ENCODE measurements around the gene LRIG1. TPM values are rescaled to one million over a fixed set of nuclear protein-coding genes. Genes with fewer than 3 reads are reported as not detected.

The LRIG1 gene
- total and polyA plus RNA-seq, 5 donors from 2014 or later = 46.7 to 81.3 (median 67.3) TPM

GRCh38 chr3:66536791-66537190 is 36.0 kb upstream of the LRIG1 start:
- Histone ChIP-seq H3K27ac (ENCODE audit: insufficient read depth, low read length, poor library complexity, severe bottlenecking) (no peak overlapping the region), H3K27me3 (ENCODE audit: control insufficient read depth, insufficient read depth, low read length) (no peaks in the 10 kb centered on the region), H3K4me1 (ENCODE audit: control insufficient read depth, insufficient read depth, low read length, poor library complexity, severe bottlenecking) (no peaks in the 10 kb centered on the region), H3K36me3 (ENCODE audit: control insufficient read depth, insufficient read depth, low read length) (no peaks in the 10 kb centered on the region), H3K4me3 (ENCODE audit: low read depth, low read length) (no peak overlapping the region), H3K9me3 (ENCODE audit: control insufficient read depth in 2 of 2, low read length in 2 of 2) (no peaks in the 10 kb centered on the region)
- Mint-ChIP-seq H3K27ac (no peak overlapping the region), H3K4me3 (no peak overlapping the region), H3K27me3 (no peaks in the 10 kb centered on the region), H3K9me3 (peaks cover 0 to 2% (median 0%) of the 10 kb centered on the region in 7 donors), H3K36me3 (no peaks in the 10 kb centered on the region), H3K4me1 (no peaks in the 10 kb centered on the region)
- no peak for ATAC-seq (ENCODE audit: low read depth in 2 of 2)
- DNase-seq = no peak

GRCh38 chr3:66534304-66534845 is 33.6 kb upstream of the LRIG1 start:
- no peaks in the 10 kb centered on the region for H3K27me3 Mint-ChIP-seq
- Histone ChIP-seq H3K4me3 (ENCODE audit: low read depth, low read length) (no peak overlapping the region), H3K9me3 (ENCODE audit: control insufficient read depth in 2 of 2, low read length in 2 of 2) (no peaks in the 10 kb centered on the region), H3K27ac (ENCODE audit: insufficient read depth, low read length, poor library complexity, severe bottlenecking) (no peak overlapping the region), H3K36me3 (ENCODE audit: control insufficient read depth, insufficient read depth, low read length) (no peaks in the 10 kb centered on the region), H3K27me3 (ENCODE audit: control insufficient read depth, insufficient read depth, low read length) (no peaks in the 10 kb centered on the region), H3K4me1 (ENCODE audit: control insufficient read depth, insufficient read depth, low read length, poor library complexity, severe bottlenecking) (no peaks in the 10 kb centered on the region)
- H3K27ac Mint-ChIP-seq = no peak overlapping the region
- peaks cover 0 to 4% (median 0%) of the 10 kb centered on the region in 4 donors for H3K4me1 Mint-ChIP-seq
- ATAC-seq (ENCODE audit: low read depth in 2 of 2) = no peak
- no peak overlapping the region for H3K4me3 Mint-ChIP-seq
- peaks cover 0 to 2% (median 0%) of the 10 kb centered on the region in 7 donors for H3K9me3 Mint-ChIP-seq
- H3K36me3 Mint-ChIP-seq = no peaks in the 10 kb centered on the region
- no peak for DNase-seq

GRCh38 chr3:66532613-66533012 is 31.8 kb upstream of the LRIG1 start:
- DNase-seq (no peak), ATAC-seq (ENCODE audit: low read depth in 2 of 2) (no peak)
- Histone ChIP-seq H3K27me3 (ENCODE audit: control insufficient read depth, insufficient read depth, low read length) (no peaks in the 10 kb centered on the region), H3K9me3 (ENCODE audit: control insufficient read depth in 2 of 2, low read length in 2 of 2) (no peaks in the 10 kb centered on the region), H3K27ac (ENCODE audit: insufficient read depth, low read length, poor library complexity, severe bottlenecking) (no peak overlapping the region), H3K4me1 (ENCODE audit: control insufficient read depth, insufficient read depth, low read length, poor library complexity, severe bottlenecking) (no peaks in the 10 kb centered on the region), H3K36me3 (ENCODE audit: control insufficient read depth, insufficient read depth, low read length) (no peaks in the 10 kb centered on the region), H3K4me3 (ENCODE audit: low read depth, low read length) (no peak overlapping the region)
- Mint-ChIP-seq H3K36me3 (no peaks in the 10 kb centered on the region), H3K4me1 (peaks cover 0 to 4% (median 0%) of the 10 kb centered on the region in 4 donors), H3K27ac (no peak overlapping the region), H3K9me3 (no peaks in the 10 kb centered on the region), H3K4me3 (no peak overlapping the region), H3K27me3 (no peaks in the 10 kb centered on the region)

- DNase-seq (no peak), ATAC-seq (ENCODE audit: low read depth in 2 of 2) (no peak)
- Mint-ChIP-seq H3K36me3 (no peaks in the 10 kb centered on the region), H3K27ac (no peak overlapping the region), H3K4me1 (peaks cover 0 to 4% (median 0%) of the 10 kb centered on the region in 4 donors), H3K4me3 (no peak overlapping the region), H3K9me3 (no peaks in the 10 kb centered on the region), H3K27me3 (no peaks in the 10 kb centered on the region)
- Histone ChIP-seq H3K4me1 (ENCODE audit: control insufficient read depth, insufficient read depth, low read length, poor library complexity, severe bottlenecking) (no peaks in the 10 kb centered on the region), H3K27me3 (ENCODE audit: control insufficient read depth, insufficient read depth, low read length) (no peaks in the 10 kb centered on the region), H3K36me3 (ENCODE audit: control insufficient read depth, insufficient read depth, low read length) (no peaks in the 10 kb centered on the region), H3K27ac (ENCODE audit: insufficient read depth, low read length, poor library complexity, severe bottlenecking) (no peak overlapping the region), H3K9me3 (ENCODE audit: control insufficient read depth in 2 of 2, low read length in 2 of 2) (no peaks in the 10 kb centered on the region), H3K4me3 (ENCODE audit: low read depth, low read length) (no peak overlapping the region)
These were observed 31.4 kb upstream of the LRIG1 start for GRCh38 chr3:66532160-66532587.

GRCh38 chr3:66531256-66531655 is 30.4 kb upstream of the LRIG1 start:
- no peaks in the 10 kb centered on the region for H3K36me3 ChIP-seq (ENCODE audit: control insufficient read depth, insufficient read depth, low read length)
- H3K4me3 Mint-ChIP-seq = no peak overlapping the region
- no peak overlapping the region for H3K27ac Mint-ChIP-seq

GRCh38 chr3:66527246-66527645 is 26.4 kb upstream of the LRIG1 start:
- Histone ChIP-seq H3K27ac (ENCODE audit: insufficient read depth, low read length, poor library complexity, severe bottlenecking) (no peak overlapping the region), H3K27me3 (ENCODE audit: control insufficient read depth, insufficient read depth, low read length) (no peaks in the 10 kb centered on the region), H3K36me3 (ENCODE audit: control insufficient read depth, insufficient read depth, low read length) (no peaks in the 10 kb centered on the region), H3K4me1 (ENCODE audit: control insufficient read depth, insufficient read depth, low read length, poor library complexity, severe bottlenecking) (no peaks in the 10 kb centered on the region), H3K9me3 (ENCODE audit: control insufficient read depth in 2 of 2, low read length in 2 of 2) (no peaks in the 10 kb centered on the region), H3K4me3 (ENCODE audit: low read depth, low read length) (no peak overlapping the region)
- Mint-ChIP-seq H3K27ac (peak overlapping the region in 1 of 3 donors; percentile 16), H3K4me1 (peaks cover 0 to 11% (median 2%) of the 10 kb centered on the region in 4 donors), H3K36me3 (no peaks in the 10 kb centered on the region), H3K9me3 (no peaks in the 10 kb centered on the region), H3K27me3 (peaks cover 18% of the 10 kb centered on the region), H3K4me3 (no peak overlapping the region)
- ATAC-seq (ENCODE audit: low read depth in 2 of 2) (no peak), DNase-seq (no peak)

More at GRCh38 chr3:66531256-66531655, 30.4 kb upstream of the LRIG1 start:
- Mint-ChIP-seq H3K9me3 (no peaks in the 10 kb centered on the region), H3K27me3 (peaks cover under 1% of the 10 kb centered on the region), H3K36me3 (no peaks in the 10 kb centered on the region), H3K4me1 (peaks cover 0 to 4% (median 0%) of the 10 kb centered on the region in 4 donors)
- no peaks in the 10 kb centered on the region for H3K9me3 ChIP-seq (ENCODE audit: control insufficient read depth in 2 of 2, low read length in 2 of 2)
- no peak overlapping the region for H3K27ac ChIP-seq (ENCODE audit: insufficient read depth, low read length, poor library complexity, severe bottlenecking)
- no peaks in the 10 kb centered on the region for H3K27me3 ChIP-seq (ENCODE audit: control insufficient read depth, insufficient read depth, low read length)
- no peak overlapping the region for H3K4me3 ChIP-seq (ENCODE audit: low read depth, low read length)
- H3K4me1 ChIP-seq (ENCODE audit: control insufficient read depth, insufficient read depth, low read length, poor library complexity, severe bottlenecking) = no peaks in the 10 kb centered on the region
- ATAC-seq (ENCODE audit: low read depth in 2 of 2) (no peak), DNase-seq (no peak)

- no peak for ATAC-seq (ENCODE audit: low read depth in 2 of 2)
- Mint-ChIP-seq H3K4me1 (peaks cover 0 to 11% (median 2%) of the 10 kb centered on the region in 4 donors), H3K27me3 (peaks cover 18% of the 10 kb centered on the region), H3K27ac (no peak overlapping the region), H3K9me3 (no peaks in the 10 kb centered on the region), H3K36me3 (no peaks in the 10 kb centered on the region), H3K4me3 (peak overlapping the region in 1 of 4 donors; percentile 47)
- no peak for DNase-seq
- no peaks in the 10 kb centered on the region for H3K36me3 ChIP-seq (ENCODE audit: control insufficient read depth, insufficient read depth, low read length)
- no peaks in the 10 kb centered on the region for H3K27me3 ChIP-seq (ENCODE audit: control insufficient read depth, insufficient read depth, low read length)
- no peak overlapping the region for H3K27ac ChIP-seq (ENCODE audit: insufficient read depth, low read length, poor library complexity, severe bottlenecking)
- H3K4me1 ChIP-seq (ENCODE audit: control insufficient read depth, insufficient read depth, low read length, poor library complexity, severe bottlenecking) = no peaks in the 10 kb centered on the region
- H3K9me3 ChIP-seq (ENCODE audit: control insufficient read depth in 2 of 2, low read length in 2 of 2) = no peaks in the 10 kb centered on the region
- H3K4me3 ChIP-seq (ENCODE audit: low read depth, low read length) = no peak overlapping the region
These were observed 24.9 kb upstream of the LRIG1 start for GRCh38 chr3:66525771-66526170.

- Histone ChIP-seq H3K36me3 (ENCODE audit: control insufficient read depth, insufficient read depth, low read length) (no peaks in the 10 kb centered on the region), H3K4me1 (ENCODE audit: control insufficient read depth, insufficient read depth, low read length, poor library complexity, severe bottlenecking) (no peaks in the 10 kb centered on the region), H3K27me3 (ENCODE audit: control insufficient read depth, insufficient read depth, low read length) (no peaks in the 10 kb centered on the region), H3K4me3 (ENCODE audit: low read depth, low read length) (no peak overlapping the region), H3K9me3 (ENCODE audit: control insufficient read depth in 2 of 2, low read length in 2 of 2) (no peaks in the 10 kb centered on the region), H3K27ac (ENCODE audit: insufficient read depth, low read length, poor library complexity, severe bottlenecking) (no peak overlapping the region)
- H3K4me3 Mint-ChIP-seq = no peak overlapping the region
- no peaks in the 10 kb centered on the region for H3K36me3 Mint-ChIP-seq
- H3K9me3 Mint-ChIP-seq = no peaks in the 10 kb centered on the region
- H3K27me3 Mint-ChIP-seq = peaks cover 16% of the 10 kb centered on the region
- DNase-seq = no peak
- peaks cover 0 to 6% (median 2%) of the 10 kb centered on the region in 4 donors for H3K4me1 Mint-ChIP-seq
- no peak for ATAC-seq (ENCODE audit: low read depth in 2 of 2)
- H3K27ac Mint-ChIP-seq = no peak overlapping the region
These were observed 19.9 kb upstream of the LRIG1 start for GRCh38 chr3:66520724-66521123.

Measured in CD4-positive, CD25-positive, alpha-beta regulatory T cell (primary cell).